HepG2 (cell line): ENCODE measurements around the gene TRERF1. TPM values are rescaled to one million over a fixed set of nuclear protein-coding genes. Genes with fewer than 3 reads are reported as not detected.

Experiments
- ATAC-seq: fragments of 200-7000 bp; cut with Tn5 transposase; 3 replicates; pipeline ENCODE4 v1.9.1; 2020; ENCODE audit warnings: mild to moderate bottlenecking, moderate library complexity
- BruUV-seq: library from RNA; stranded (reverse); fragments of 400-500 nt; replicated peaks from 2 replicates; lab custom pipeline; 2021; lab: Mats Ljungman, UMichigan
- CTCF ChIA-PET: fragments of 300-600 bp; formaldehyde crosslinking; extraction: SDS; loops from one replicate; lab custom pipeline; 2021; ENCODE audit warnings: low total read pairs, inconsistent platforms, low intra/inter-chr PET ratio; lab: Yijun Ruan, JAX
- POLR2A ChIA-PET: fragments of 350-600 bp; sonication (Branson Sonifier 250); formaldehyde crosslinking; loops from one replicate; lab custom pipeline; 2020; ENCODE audit warnings: antibody characterized with exemption, inconsistent platforms; lab: Yijun Ruan, JAX
- DNase-seq: peaks from one replicate; pipeline ENCODE4 v3.0.0-alpha.2; 2015; ENCODE audit warnings: low spot score
- FAIRE-seq: peaks from 3 replicates; lab custom pipeline; 2011; peaks lifted over from hg19 to GRCh38; lab: Jason Lieb, UNC
- H2AFZ ChIP-seq: one replicate; pipeline ENCODE4 v1.6.1; 2011; ENCODE audit warnings: low read length, inconsistent platforms
- H3K27ac ChIP-seq: fragments of 300-600 bp; 3 replicates; pipeline ENCODE4 v1.8.0; 2011; ENCODE audit warnings: mixed run types, mild to moderate bottlenecking, mixed read lengths, low read length, inconsistent platforms; ENCODE audit not compliant: insufficient read depth; ENCODE audit errors: extremely low read length
- H3K27me3 ChIP-seq, 2 experiments: fragments of 200-600 bp in 1 of 2; 2 replicates in 1 of 2; 3 replicates in 1 of 2; pipeline versions ENCODE4 v1.6.0 to v1.8.0; 2011; ENCODE audit warnings: low read length in 2 of 2, mild to moderate bottlenecking in 2 of 2, moderate library complexity in 2 of 2, inconsistent platforms in 1 of 2; ENCODE audit not compliant: insufficient read depth in 2 of 2, control insufficient read depth in 1 of 2
- H3K36me3 ChIP-seq, 2 experiments: fragments of 200-600 bp in 1 of 2; replicated peaks in 1 of 2; 2 replicates in 1 of 2; 3 replicates in 1 of 2; pipeline versions ENCODE4 v1.5.1 to v1.8.0; 2011; ENCODE audit warnings: low read length in 2 of 2, inconsistent platforms in 1 of 2; ENCODE audit not compliant: insufficient read depth in 2 of 2, control insufficient read depth in 1 of 2
- H3K4me1 ChIP-seq: 2 replicates; pipeline ENCODE4 v1.5.1; 2012; ENCODE audit warnings: low read length, inconsistent platforms; ENCODE audit not compliant: insufficient read depth
- H3K4me2 ChIP-seq: 2 replicates; pipeline ENCODE4 v1.6.0; 2011; ENCODE audit warnings: low read depth, low read length, inconsistent platforms
- H3K4me3 ChIP-seq, 3 experiments: fragments of 200-600 bp in 1 of 3; sonication (generic), shearing (Covaris generic) in 1 of 3; replicated peaks in 1 of 3; 2 replicates each; pipeline ENCODE4 v1.5.1; 2011 to 2016; ENCODE audit warnings: low read length in 3 of 3, inconsistent platforms in 2 of 3, low read depth in 2 of 3, mild to moderate bottlenecking in 2 of 3, control low read depth in 1 of 3, mixed read lengths in 1 of 3; ENCODE audit not compliant: insufficient read depth in 1 of 3
- H3K79me2 ChIP-seq: one replicate; pipeline ENCODE4 v1.6.1; 2011; ENCODE audit warnings: low read length, inconsistent platforms; ENCODE audit not compliant: insufficient read depth
- H3K9ac ChIP-seq: 2 replicates; pipeline ENCODE4 v1.6.0; 2011; ENCODE audit warnings: mild to moderate bottlenecking, low read depth, low read length, inconsistent platforms; ENCODE audit not compliant: insufficient read depth
- H3K9me3 ChIP-seq: 2 replicates; pipeline ENCODE4 v1.5.1; 2012; ENCODE audit warnings: mild to moderate bottlenecking, low read length
- H4K20me1 ChIP-seq: 2 replicates; pipeline ENCODE4 v1.6.0; 2011; ENCODE audit warnings: inconsistent platforms, mild to moderate bottlenecking, low read length, moderate library complexity; ENCODE audit not compliant: insufficient read depth
- AHR ChIP-seq: IDR thresholded peaks from 2 replicates; pipeline ENCODE4 v1.6.1; 2018; ENCODE audit warnings: missing genetic modification reagents, missing compliant biosample characterization
- ATF7 ChIP-seq, 2 experiments: fragments of 450-650 bp in 1 of 2; sonication (generic) in 1 of 2; formaldehyde crosslinking in 1 of 2; IDR thresholded peaks; 2 replicates each; pipeline versions ENCODE4 v1.4.0 to v1.6.1; 2016 to 2020; ENCODE audit warnings: antibody characterized with exemption in 1 of 2, mild to moderate bottlenecking in 1 of 2, missing genetic modification reagents in 1 of 2
- CREB1 ChIP-seq, 2 experiments: fragments of 450-650 bp in 1 of 2; IDR thresholded peaks; 2 replicates each; pipeline ENCODE4 v1.6.1; 2016 to 2017; ENCODE audit warnings: control low read depth in 1 of 2, mild to moderate bottlenecking in 1 of 2, missing compliant biosample characterization in 1 of 2, missing genetic modification characterization in 1 of 2
- GATA4 ChIP-seq: sonication (generic); IDR thresholded peaks from 2 replicates; pipeline ENCODE4 v1.6.1; 2016; ENCODE audit warnings: antibody characterized with exemption, low read depth, borderline replicate concordance
- GMEB2 ChIP-seq: IDR thresholded peaks from 2 replicates; pipeline ENCODE4 v1.6.1; 2016; ENCODE audit warnings: missing biosample characterization, missing genetic modification reagents, low read depth
- MTF1 ChIP-seq: sonication (generic); formaldehyde crosslinking; IDR thresholded peaks from 2 replicates; pipeline ENCODE4 v1.5.0; 2020; ENCODE audit warnings: missing genetic modification reagents
- MXD4 ChIP-seq: IDR thresholded peaks from 2 replicates; pipeline ENCODE4 v1.6.1; 2016; ENCODE audit warnings: mild to moderate bottlenecking, missing biosample characterization, missing genetic modification reagents
- NFE2 ChIP-seq: sonication (generic); formaldehyde crosslinking; IDR thresholded peaks from 2 replicates; pipeline ENCODE4 v1.4.0; 2020; ENCODE audit warnings: missing genetic modification reagents
- NFIC ChIP-seq: IDR thresholded peaks from 2 replicates; pipeline ENCODE4 v1.6.1; 2012; ENCODE audit warnings: mild to moderate bottlenecking, low read length, inconsistent platforms
- NR3C1 ChIP-seq: sonication (generic); formaldehyde crosslinking; IDR thresholded peaks from 2 replicates; pipeline ENCODE4 v1.4.0; 2020; ENCODE audit warnings: missing genetic modification reagents
- RAD51 ChIP-seq: fragments of 450-650 bp; IDR thresholded peaks from 2 replicates; pipeline ENCODE4 v1.6.1; 2016; ENCODE audit warnings: borderline replicate concordance
- THYN1 ChIP-seq: sonication (generic); formaldehyde crosslinking; IDR thresholded peaks from 2 replicates; pipeline ENCODE4 v1.8.1; 2023; ENCODE audit warnings: low read depth, mild to moderate bottlenecking, moderate library complexity, missing genetic modification reagents, borderline replicate concordance
- ZNF441 ChIP-seq: sonication (generic); formaldehyde crosslinking; IDR thresholded peaks from 2 replicates; pipeline ENCODE4 v1.7.0; 2021; ENCODE audit warnings: missing genetic modification reagents, borderline replicate concordance
- ZNF501 ChIP-seq: sonication (generic); formaldehyde crosslinking; IDR thresholded peaks from 2 replicates; pipeline ENCODE4 v1.5.1; 2020; ENCODE audit warnings: mild to moderate bottlenecking, moderate library complexity, missing genetic modification reagents
- ZNF704 ChIP-seq: sonication (generic); formaldehyde crosslinking; IDR thresholded peaks from 2 replicates; pipeline ENCODE4 v1.8.1; 2023; ENCODE audit warnings: mild to moderate bottlenecking, inconsistent platforms, moderate library complexity, missing genetic modification reagents, borderline replicate concordance
- ZNF816 ChIP-seq: sonication (generic); formaldehyde crosslinking; IDR thresholded peaks from 2 replicates; pipeline ENCODE4 v1.8.0; 2022; ENCODE audit warnings: missing genetic modification reagents, mild to moderate bottlenecking, borderline replicate concordance
- WGBS: methylation state at CpG from one replicate; pipeline ENCODE4 v1.1.6; 2017; ENCODE audit warnings: low lambda C conversion rate; 5-methylcytosine and 5-hydroxymethylcytosine counted together
- in situ Hi-C: cut with HindIII; loops from 2 replicates; pipeline ENCODE4 v1.10.0; 2017; ENCODE audit warnings: low pct_unique_long_range_greater_than_20kb; ENCODE audit not compliant: extremely low pct_ligation_motif_present
- intact Hi-C: fragments of 100-400 bp; cut with micrococcal nuclease; formaldehyde crosslinking; loops from one replicate; pipeline ENCODE4 v1.10.0; 2022; ENCODE audit not compliant: unreplicated experiment
- polyA plus RNA-seq, 8 experiments: library from polyadenylated mRNA; depleted of rRNA in 3 of 8; stranded (reverse) in 7 of 8; unstranded in 1 of 8; fragments of >200 nt; fragmentation: Illumina TruSeq in 4 of 8; extraction: Trizol in 4 of 8; gene quantifications; 2 replicates each; pipeline versions ENCODE4 v1.2.1 to v1.2.3, GENCODE V29; 2011 to 2016; ENCODE audit warnings: low read depth in 4 of 8, missing spikeins in 1 of 8, mixed read lengths in 1 of 8; ENCODE audit not compliant: insufficient read depth in 1 of 8
- total RNA-seq, 5 experiments: library from RNA; depleted of rRNA; stranded (reverse); fragments of >200 nt; fragmentation: Illumina TruSeq; extraction: Trizol; gene quantifications; 2 replicates each; pipeline ENCODE4 v1.2.3, GENCODE V29; 2016; ENCODE audit warnings: low read depth in 1 of 5

TRERF1 gene
- total and polyA plus RNA-seq, 2 of the 13 experiments (the other 11 are each of a cell fraction or from before 2014, with no cell fraction given): 0.02 TPM; not detected in 1

GRCh38 chr6:42429836-42430235, 21.9 kb downstream of the TRERF1 start:
- in situ Hi-C loops (no loop called here), intact Hi-C loops (no loop called here)
- Histone ChIP-seq H3K4me2 (no peak overlapping the region), H3K36me3 (no peaks in the 10 kb centered on the region), H3K27me3 (no peaks in the 10 kb centered on the region; a peak in 2 of 5 replicates), H3K27ac (no peak overlapping the region), H3K4me3 (no peak overlapping the region), H4K20me1 (no peaks in the 10 kb centered on the region), H3K9ac (no peak overlapping the region), H3K79me2 (no peaks in the 10 kb centered on the region), H2AFZ (no peak overlapping the region), H3K4me1 (peaks cover 5% of the 10 kb centered on the region), H3K9me3 (peaks cover 9% of the 10 kb centered on the region; the same call in 1 of the 2 replicates)
- TF ChIP-seq AHR (CRISPR knock-in tag): no peak
- TF ChIP-seq ATF7 (IDR thresholded peaks at IDR 0.05): no peak
- no peak for TF ChIP-seq ATF7 (CRISPR knock-in tag; IDR thresholded peaks at IDR 0.05)
- TF ChIP-seq ZNF704 (CRISPR knock-in tag): no peak
- no peak for TF ChIP-seq NFIC
- no peak for TF ChIP-seq GATA4
- ATAC-seq (no peak), DNase-seq (no peak), FAIRE-seq (no peak)
- CTCF ChIA-PET: no interaction called here
- POLR2A ChIA-PET: no interaction called here
- WGBS: 53% methylated on average over 7 of the region's 7 CpGs
- BruUV-seq: no TSS peak

GRCh38 chr6:42429042-42429585, 22.6 kb downstream of the TRERF1 start:
- H3K9me3 ChIP-seq: peaks cover 4% of the 10 kb centered on the region; the same call in 1 of the 2 replicates
- H2AFZ ChIP-seq: no peak overlapping the region
- H4K20me1 ChIP-seq: no peaks in the 10 kb centered on the region
- H3K79me2 ChIP-seq: no peaks in the 10 kb centered on the region
- no peak overlapping the region for H3K4me2 ChIP-seq
- in situ Hi-C loops (no loop called here), intact Hi-C loops (no loop called here)
- no peak for DNase-seq
- H3K9ac ChIP-seq: no peak overlapping the region
- FAIRE-seq: no peak
- peaks cover 8% of the 10 kb centered on the region for H3K4me1 ChIP-seq
- H3K4me3 ChIP-seq: no peak overlapping the region
- H3K36me3 ChIP-seq: no peaks in the 10 kb centered on the region
- no TSS peak for BruUV-seq
- ChIA-PET CTCF (no interaction called here), POLR2A (no interaction called here)
- ATAC-seq: no peak
- WGBS: 44% methylated on average over 8 of the region's 8 CpGs
- no peaks in the 10 kb centered on the region; a peak in 2 of 5 replicates for H3K27me3 ChIP-seq
- no peak overlapping the region for H3K27ac ChIP-seq
- TF ChIP-seq RAD51: no peak
- no peak for TF ChIP-seq NFE2 (CRISPR knock-in tag)
- no peak for TF ChIP-seq MTF1 (CRISPR knock-in tag)
- no peak for TF ChIP-seq THYN1 (CRISPR knock-in tag)
- no peak for TF ChIP-seq ZNF816 (CRISPR knock-in tag)
- TF ChIP-seq ZNF441: no peak
- no peak for TF ChIP-seq CREB1 (IDR thresholded peaks at IDR 0.05)
- TF ChIP-seq CREB1 (CRISPR knock-in tag; IDR thresholded peaks at IDR 0.05): no peak
- no peak for TF ChIP-seq ZNF501 (CRISPR knock-in tag)
- TF ChIP-seq NR3C1 (CRISPR knock-in tag): no peak
- no peak for TF ChIP-seq MXD4 (CRISPR knock-in tag)
- TF ChIP-seq GMEB2 (CRISPR knock-in tag): no peak
